Endothelial cell of umbilical vein (primary cell): ENCODE data around the gene DENND4B.

ENCODE experiments used
- CTCF ChIP-seq, 2 donors: IDR thresholded peaks; 1 replicate in 1 of 2; 2 replicates in 1 of 2; pipeline ENCODE4 v1.5.1; 2011; ENCODE audit warnings: low read length in 2 of 2, mild to moderate bottlenecking in 2 of 2, moderate library complexity in 2 of 2, control low read depth in 1 of 2, inconsistent platforms in 1 of 2, low read depth in 1 of 2; ENCODE audit not compliant: insufficient read depth in 1 of 2; ENCODE audit errors: extremely low read depth in 1 of 2
- EZH2 ChIP-seq: IDR thresholded peaks from 2 replicates; pipeline ENCODE4 v1.6.1; 2012; ENCODE audit warnings: borderline replicate concordance, low read depth, mild to moderate bottlenecking, moderate library complexity, low read length, inconsistent platforms; ENCODE audit not compliant: severe bottlenecking
- JUN ChIP-seq: IDR thresholded peaks from 2 replicates; pipeline ENCODE4 v1.6.1; 2011; ENCODE audit warnings: borderline replicate concordance, low read depth; ENCODE audit not compliant: insufficient read length, insufficient read depth
- MAX ChIP-seq: IDR thresholded peaks from 2 replicates; pipeline ENCODE4 v1.6.1; 2011; ENCODE audit not compliant: insufficient read depth, insufficient read length
- MYC ChIP-seq: IDR thresholded peaks from one replicate; pipeline ENCODE4 v1.6.1; 2011; ENCODE audit warnings: mild to moderate bottlenecking, low read depth, low read length
- POLR2A ChIP-seq: IDR thresholded peaks from 2 replicates; pipeline ENCODE4 v1.6.1; 2012; ENCODE audit warnings: low read depth, mild to moderate bottlenecking, control low read depth, low read length

GRCh38 chr1:153985941-153986761 lies 39.6 kb upstream of the DENND4B start, which contains the start of gene RAB13:
- TF ChIP-seq MAX: no peak
- no peak for TF ChIP-seq CTCF (IDR thresholded peaks at IDR 0.05; ENCODE audit: extremely low read depth in 1 of 2, insufficient read depth in 1 of 2, low read depth in 1 of 2, low read length in 2 of 2)
- TF ChIP-seq POLR2A: peak; percentile 69
- no peak for TF ChIP-seq EZH2
- TF ChIP-seq MYC: no peak
- TF ChIP-seq JUN: no peak
